ENCODE results near the gene ESPNL. TPM values are rescaled to one million over a fixed set of nuclear protein-coding genes. Genes with fewer than 3 reads are reported as not detected.

The ESPNL gene
- total and polyA plus RNA-seq, 2 of the 4 experiments (the other 2 are of a cell fraction), result 2.0 TPM

DNA sequence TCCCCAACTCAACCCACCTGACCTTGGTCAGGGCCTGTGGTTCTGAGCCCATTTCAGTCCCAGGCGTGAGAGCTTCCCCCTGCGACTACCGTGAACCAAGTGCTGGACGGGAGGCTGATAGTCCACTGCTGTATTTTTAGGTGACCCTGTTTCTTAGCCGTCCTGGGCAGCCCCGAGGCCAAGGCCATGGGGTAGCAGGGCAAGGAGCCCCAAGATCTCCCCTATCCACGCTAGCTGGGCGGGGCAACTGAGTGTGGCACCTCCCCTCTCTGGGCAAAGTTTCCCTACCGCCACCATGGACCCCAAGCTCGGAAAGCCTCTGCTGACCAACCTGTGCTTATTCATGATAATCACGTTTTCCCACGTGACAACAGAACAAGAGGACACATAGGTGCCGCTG lies 37.7 kb downstream of the ESPNL start:
- H3K4ac ChIP-seq (ENCODE audit: low read depth, low read length), result peak overlapping the region; percentile 77
- TF ChIP-seq, protein P1, sequence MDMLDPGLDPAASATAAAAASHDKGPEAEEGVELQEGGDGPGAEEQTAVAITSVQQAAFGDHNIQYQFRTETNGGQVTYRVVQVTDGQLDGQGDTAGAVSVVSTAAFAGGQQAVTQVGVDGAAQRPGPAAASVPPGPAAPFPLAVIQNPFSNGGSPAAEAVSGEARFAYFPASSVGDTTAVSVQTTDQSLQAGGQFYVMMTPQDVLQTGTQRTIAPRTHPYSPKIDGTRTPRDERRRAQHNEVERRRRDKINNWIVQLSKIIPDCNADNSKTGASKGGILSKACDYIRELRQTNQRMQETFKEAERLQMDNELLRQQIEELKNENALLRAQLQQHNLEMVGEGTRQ (IDR thresholded peaks at IDR 0.05; ENCODE audit: low read depth, low read length), result no peak
- TF ChIP-seq NFE2L2 (IDR thresholded peaks at IDR 0.05; ENCODE audit: low read depth, low read length) (no peak), RCOR1 (IDR thresholded peaks at IDR 0.05; ENCODE audit: insufficient replicate concordance, low read length) (no peak), CHD1 (IDR thresholded peaks at IDR 0.05; ENCODE audit: low read depth, low read length) (no peak), FOS (IDR thresholded peaks at IDR 0.05; ENCODE audit: low read depth, low read length) (no peak), SMC3 (IDR thresholded peaks at IDR 0.05; ENCODE audit: low read depth, low read length) (no peak), RFX5 (IDR thresholded peaks at IDR 0.05; ENCODE audit: low read depth, low read length) (no peak), POLR2A (IDR thresholded peaks at IDR 0.05; ENCODE audit: low read depth, low read length) (no peak), MXI1 (IDR thresholded peaks at IDR 0.05; ENCODE audit: borderline replicate concordance, low read depth, low read length) (no peak), BHLHE40 (IDR thresholded peaks at IDR 0.05; ENCODE audit: low read depth, low read length) (no peak), RAD21 (IDR thresholded peaks at IDR 0.05; ENCODE audit: low read length) (no peak), CEBPB (IDR thresholded peaks at IDR 0.05; ENCODE audit: low read depth, low read length) (no peak)
- TF ChIP-seq, protein P2, sequence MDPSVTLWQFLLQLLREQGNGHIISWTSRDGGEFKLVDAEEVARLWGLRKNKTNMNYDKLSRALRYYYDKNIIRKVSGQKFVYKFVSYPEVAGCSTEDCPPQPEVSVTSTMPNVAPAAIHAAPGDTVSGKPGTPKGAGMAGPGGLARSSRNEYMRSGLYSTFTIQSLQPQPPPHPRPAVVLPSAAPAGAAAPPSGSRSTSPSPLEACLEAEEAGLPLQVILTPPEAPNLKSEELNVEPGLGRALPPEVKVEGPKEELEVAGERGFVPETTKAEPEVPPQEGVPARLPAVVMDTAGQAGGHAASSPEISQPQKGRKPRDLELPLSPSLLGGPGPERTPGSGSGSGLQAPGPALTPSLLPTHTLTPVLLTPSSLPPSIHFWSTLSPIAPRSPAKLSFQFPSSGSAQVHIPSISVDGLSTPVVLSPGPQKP (IDR thresholded peaks at IDR 0.05; ENCODE audit: borderline replicate concordance, low read depth, low read length), result no peak
- TF ChIP-seq, protein P3, sequence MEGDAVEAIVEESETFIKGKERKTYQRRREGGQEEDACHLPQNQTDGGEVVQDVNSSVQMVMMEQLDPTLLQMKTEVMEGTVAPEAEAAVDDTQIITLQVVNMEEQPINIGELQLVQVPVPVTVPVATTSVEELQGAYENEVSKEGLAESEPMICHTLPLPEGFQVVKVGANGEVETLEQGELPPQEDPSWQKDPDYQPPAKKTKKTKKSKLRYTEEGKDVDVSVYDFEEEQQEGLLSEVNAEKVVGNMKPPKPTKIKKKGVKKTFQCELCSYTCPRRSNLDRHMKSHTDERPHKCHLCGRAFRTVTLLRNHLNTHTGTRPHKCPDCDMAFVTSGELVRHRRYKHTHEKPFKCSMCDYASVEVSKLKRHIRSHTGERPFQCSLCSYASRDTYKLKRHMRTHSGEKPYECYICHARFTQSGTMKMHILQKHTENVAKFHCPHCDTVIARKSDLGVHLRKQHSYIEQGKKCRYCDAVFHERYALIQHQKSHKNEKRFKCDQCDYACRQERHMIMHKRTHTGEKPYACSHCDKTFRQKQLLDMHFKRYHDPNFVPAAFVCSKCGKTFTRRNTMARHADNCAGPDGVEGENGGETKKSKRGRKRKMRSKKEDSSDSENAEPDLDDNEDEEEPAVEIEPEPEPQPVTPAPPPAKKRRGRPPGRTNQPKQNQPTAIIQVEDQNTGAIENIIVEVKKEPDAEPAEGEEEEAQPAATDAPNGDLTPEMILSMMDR (conservative IDR thresholded peaks at IDR 0.05; ENCODE audit: low read depth, low read length), result no peak
- no peaks in the 10 kb centered on the region for H3K36me3 ChIP-seq (ENCODE audit: control insufficient read depth, insufficient read depth, low read length)
- peak overlapping the region; percentile 83 for H4K91ac ChIP-seq (ENCODE audit: insufficient read depth, low read depth, low read length)
- peak overlapping the region; percentile 23; the same call in 1 of the 2 replicates for H2BK20ac ChIP-seq (ENCODE audit: low read depth, low read length)
- H3K23ac ChIP-seq (ENCODE audit: low read depth, low read length), result no peak overlapping the region
- no peak overlapping the region for H2BK5ac ChIP-seq (ENCODE audit: low read depth, low read length, poor library complexity, severe bottlenecking)
- H3K9ac ChIP-seq (ENCODE audit: low read depth, low read length), result no peak overlapping the region
- intact Hi-C loops (cut with micrococcal nuclease), result no loop called here
- WGBS, 2 experiments (ENCODE audit: extremely low coverage in 2 of 2, insufficient read length in 1 of 2), result 94% methylated on average over 10 of the region's 13 CpGs; no CpG with 5 or more reads in 1 of the 2 experiments
- H3K18ac ChIP-seq (ENCODE audit: low read depth, low read length), result no peak overlapping the region
- H4K5ac ChIP-seq (ENCODE audit: low read depth, low read length), result 0 out of 2 replicates have a peak overlapping the region, but pooled peaks have one; percentile 26
- no peak for DNase-seq
- H2AFZ ChIP-seq (replicated peaks; ENCODE audit: low read length, poor library complexity), result peak overlapping the region; percentile 56
- H3K4me3 ChIP-seq (ENCODE audit: insufficient read depth, low read depth, low read length), result no peak overlapping the region
- in situ Hi-C loops (cut with MboI; ENCODE audit: low sequenced_read_pairs), result no loop called here
- peak overlapping the region; percentile 39 for H2AK5ac ChIP-seq (ENCODE audit: low read depth, low read length)
- H2AK9ac ChIP-seq (replicated peaks; ENCODE audit: low read depth, low read length, poor library complexity), result peak overlapping the region; percentile 84
- no TSS peak for BruUV-seq (replicated peaks)
- no peak overlapping the region for H3K14ac ChIP-seq (replicated peaks; ENCODE audit: low read depth, low read length)
- dilution Hi-C loops (cut with HindIII; ENCODE audit: low sequenced_read_pairs, unreplicated experiment), result no loop called here
- no peaks in the 10 kb centered on the region for H3K9me3 ChIP-seq (ENCODE audit: control insufficient read depth, insufficient read depth, low read length)
- 0 out of 2 replicates have a peak, but pooled peaks cover 5% of the 10 kb centered on the region for H3K9me1 ChIP-seq (ENCODE audit: insufficient read depth, low read length)
- no peak overlapping the region for H3K27ac ChIP-seq (ENCODE audit: insufficient read depth, low read length)
- peak overlapping the region; percentile 37 to 80; a peak in 2 of 4 replicates for H4K8ac ChIP-seq (ENCODE audit: low read depth in 2 of 2, low read length in 2 of 2)
- no peaks in the 10 kb centered on the region for H3K79me1 ChIP-seq (ENCODE audit: low read depth in 1 of 2, low read length in 2 of 2)
- peaks cover 12% of the 10 kb centered on the region for H3K4me1 ChIP-seq (ENCODE audit: control insufficient read depth, insufficient read depth, low read length)
- ChIA-PET POLR2A (ENCODE audit: unreplicated experiment) (no interaction called here), CTCF (no interaction called here)
- H3K4me2 ChIP-seq (ENCODE audit: low read depth, low read length), result no peak overlapping the region
- no peak for ATAC-seq (ENCODE audit: low read depth)
- H4K20me1 ChIP-seq (ENCODE audit: insufficient read depth, low read length), result no peaks in the 10 kb centered on the region
- peak overlapping the region; percentile 20; the same call in 1 of the 2 replicates for H2BK120ac ChIP-seq (ENCODE audit: low read depth, low read length)
- no peak overlapping the region for H3K56ac ChIP-seq (ENCODE audit: extremely low read depth, insufficient read depth, low read length)
- H2BK15ac ChIP-seq (ENCODE audit: low read depth, low read length), result peak overlapping the region; percentile 27; the same call in 1 of the 3 replicates
- H3K27me3 ChIP-seq (ENCODE audit: control insufficient read depth, insufficient read depth, low read length), result no peaks in the 10 kb centered on the region

Measured in IMR-90 (cell line).